Measurements from ENCODE around the gene LILRB3.
"Not testable (repeated sequence)": the region's sequence is repeated elsewhere in the genome, so short reads cannot be mapped to it uniquely, and the experiment has no call there.

The LILRB3 gene

GRCh38 chr19:54179262-54179852, 43.5 kb downstream of the LILRB3 start:
- DNase-seq = no peak
- TF ChIP-seq GATA1 (IDR thresholded peaks at IDR 0.05; ENCODE audit: low read depth, low read length) = no peak
- TF ChIP-seq POLR2A (IDR thresholded peaks at IDR 0.05; ENCODE audit: low read length) = no peak

GRCh38 chr19:54178581-54179261, 44.1 kb downstream of the LILRB3 start:
- DNase-seq = peak in 1 of 2 experiments; percentile 66

GRCh38 chr19:54173951-54174834, 48.6 kb downstream of the LILRB3 start:
- DNase-seq = no peak

More at GRCh38 chr19:54178581-54179261, 44.1 kb downstream of the LILRB3 start:
- no peak for TF ChIP-seq POLR2A (IDR thresholded peaks at IDR 0.05; ENCODE audit: low read length)
- TF ChIP-seq GATA1 (IDR thresholded peaks at IDR 0.05; ENCODE audit: low read depth, low read length) = no peak

GRCh38 chr19:54173359-54173699, 49.5 kb downstream of the LILRB3 start:
- DNase-seq = no peak
- TF ChIP-seq POLR2A (IDR thresholded peaks at IDR 0.05; ENCODE audit: low read length) (no peak), GATA1 (IDR thresholded peaks at IDR 0.05; ENCODE audit: low read depth, low read length) (no peak)

More at GRCh38 chr19:54173951-54174834, 48.6 kb downstream of the LILRB3 start:
- TF ChIP-seq GATA1 (IDR thresholded peaks at IDR 0.05; ENCODE audit: low read depth, low read length) (no peak), POLR2A (IDR thresholded peaks at IDR 0.05; ENCODE audit: low read length) (no peak)

- no peak for TF ChIP-seq GATA1 (IDR thresholded peaks at IDR 0.05; ENCODE audit: low read depth, low read length)
- TF ChIP-seq POLR2A (IDR thresholded peaks at IDR 0.05; ENCODE audit: low read length) = peak; percentile 13
- DNase-seq = no peak
Measured at GRCh38 chr19:54172471-54173358, 50.1 kb downstream of the LILRB3 start, which contains the start of gene TMC4. TSS of gene TMC4 (minus strand) at chr19:54173160. CDS start at chr19:54173117, 43 bp downstream.

- DNase-seq = not testable (repeated sequence)
Measured at GRCh38 chr19:54171736-54172431, 50.9 kb downstream of the LILRB3 start.

- DNase-seq = no peak
- no peak for TF ChIP-seq POLR2A (IDR thresholded peaks at IDR 0.05; ENCODE audit: low read length)
- TF ChIP-seq GATA1 (IDR thresholded peaks at IDR 0.05; ENCODE audit: low read depth, low read length) = no peak
Measured at GRCh38 chr19:54169149-54169740, 53.6 kb downstream of the LILRB3 start.

- TF ChIP-seq POLR2A (IDR thresholded peaks at IDR 0.05; ENCODE audit: low read length) (no peak), GATA1 (IDR thresholded peaks at IDR 0.05; ENCODE audit: low read depth, low read length) (no peak)
- peak; percentile 83 to 92 for DNase-seq
Measured at GRCh38 chr19:54168174-54168917, 54.5 kb downstream of the LILRB3 start.
